ENCODE measurements around the gene DYNLT2.

- TF ChIP-seq, protein P1, sequence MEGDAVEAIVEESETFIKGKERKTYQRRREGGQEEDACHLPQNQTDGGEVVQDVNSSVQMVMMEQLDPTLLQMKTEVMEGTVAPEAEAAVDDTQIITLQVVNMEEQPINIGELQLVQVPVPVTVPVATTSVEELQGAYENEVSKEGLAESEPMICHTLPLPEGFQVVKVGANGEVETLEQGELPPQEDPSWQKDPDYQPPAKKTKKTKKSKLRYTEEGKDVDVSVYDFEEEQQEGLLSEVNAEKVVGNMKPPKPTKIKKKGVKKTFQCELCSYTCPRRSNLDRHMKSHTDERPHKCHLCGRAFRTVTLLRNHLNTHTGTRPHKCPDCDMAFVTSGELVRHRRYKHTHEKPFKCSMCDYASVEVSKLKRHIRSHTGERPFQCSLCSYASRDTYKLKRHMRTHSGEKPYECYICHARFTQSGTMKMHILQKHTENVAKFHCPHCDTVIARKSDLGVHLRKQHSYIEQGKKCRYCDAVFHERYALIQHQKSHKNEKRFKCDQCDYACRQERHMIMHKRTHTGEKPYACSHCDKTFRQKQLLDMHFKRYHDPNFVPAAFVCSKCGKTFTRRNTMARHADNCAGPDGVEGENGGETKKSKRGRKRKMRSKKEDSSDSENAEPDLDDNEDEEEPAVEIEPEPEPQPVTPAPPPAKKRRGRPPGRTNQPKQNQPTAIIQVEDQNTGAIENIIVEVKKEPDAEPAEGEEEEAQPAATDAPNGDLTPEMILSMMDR (IDR thresholded peaks at IDR 0.05): no peak
- TF ChIP-seq TCF7L2 (IDR thresholded peaks at IDR 0.05; ENCODE audit: low read depth, low read length): no peak
- TF ChIP-seq, protein P2, sequence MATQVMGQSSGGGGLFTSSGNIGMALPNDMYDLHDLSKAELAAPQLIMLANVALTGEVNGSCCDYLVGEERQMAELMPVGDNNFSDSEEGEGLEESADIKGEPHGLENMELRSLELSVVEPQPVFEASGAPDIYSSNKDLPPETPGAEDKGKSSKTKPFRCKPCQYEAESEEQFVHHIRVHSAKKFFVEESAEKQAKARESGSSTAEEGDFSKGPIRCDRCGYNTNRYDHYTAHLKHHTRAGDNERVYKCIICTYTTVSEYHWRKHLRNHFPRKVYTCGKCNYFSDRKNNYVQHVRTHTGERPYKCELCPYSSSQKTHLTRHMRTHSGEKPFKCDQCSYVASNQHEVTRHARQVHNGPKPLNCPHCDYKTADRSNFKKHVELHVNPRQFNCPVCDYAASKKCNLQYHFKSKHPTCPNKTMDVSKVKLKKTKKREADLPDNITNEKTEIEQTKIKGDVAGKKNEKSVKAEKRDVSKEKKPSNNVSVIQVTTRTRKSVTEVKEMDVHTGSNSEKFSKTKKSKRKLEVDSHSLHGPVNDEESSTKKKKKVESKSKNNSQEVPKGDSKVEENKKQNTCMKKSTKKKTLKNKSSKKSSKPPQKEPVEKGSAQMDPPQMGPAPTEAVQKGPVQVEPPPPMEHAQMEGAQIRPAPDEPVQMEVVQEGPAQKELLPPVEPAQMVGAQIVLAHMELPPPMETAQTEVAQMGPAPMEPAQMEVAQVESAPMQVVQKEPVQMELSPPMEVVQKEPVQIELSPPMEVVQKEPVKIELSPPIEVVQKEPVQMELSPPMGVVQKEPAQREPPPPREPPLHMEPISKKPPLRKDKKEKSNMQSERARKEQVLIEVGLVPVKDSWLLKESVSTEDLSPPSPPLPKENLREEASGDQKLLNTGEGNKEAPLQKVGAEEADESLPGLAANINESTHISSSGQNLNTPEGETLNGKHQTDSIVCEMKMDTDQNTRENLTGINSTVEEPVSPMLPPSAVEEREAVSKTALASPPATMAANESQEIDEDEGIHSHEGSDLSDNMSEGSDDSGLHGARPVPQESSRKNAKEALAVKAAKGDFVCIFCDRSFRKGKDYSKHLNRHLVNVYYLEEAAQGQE (IDR thresholded peaks at IDR 0.05; ENCODE audit: insufficient read depth in 1 of 2, low read depth in 2 of 2, low read length in 1 of 2): no peak
Measured at GRCh38 chr6:169782966-169783365, 31.6 kb upstream of the DYNLT2 start.

Measured in Panc1 (cell line).